Germinal center (tissue), 1 donor: ENCODE measurements around the gene KMT5C.

Experiments
- DNase-seq: peaks from one replicate; pipeline ENCODE4 v3.0.0; 2012; ENCODE audit warnings: mixed read lengths, low spot score

Gene KMT5C

GRCh38 chr19:55347442-55348009, 7.8 kb downstream of the KMT5C start:
- DNase-seq = no peak

GRCh38 chr19:55348317-55349034, 8.8 kb downstream of the KMT5C start:
- DNase-seq = no peak

- no peak for DNase-seq
Measured at GRCh38 chr19:55350620-55351315, 11.1 kb downstream of the KMT5C start.

GRCh38 chr19:55352040-55352439, 12.4 kb downstream of the KMT5C start:
- no peak for DNase-seq

GRCh38 chr19:55352549-55353145, 13.0 kb downstream of the KMT5C start:
- no peak for DNase-seq

- DNase-seq = no peak
Measured at GRCh38 chr19:55353356-55353802, 13.7 kb downstream of the KMT5C start.

- peak; percentile 87 for DNase-seq
Measured at GRCh38 chr19:55353803-55354697, 14.4 kb downstream of the KMT5C start.

- DNase-seq = no peak
Measured at GRCh38 chr19:55354698-55355212, 15.1 kb downstream of the KMT5C start, which contains the start of gene COX6B2. Gene COX6B2 (minus strand): TSS chr19:55354719. CDS start chr19:55354521, 198 bp downstream.

GRCh38 chr19:55355213-55355821, 15.6 kb downstream of the KMT5C start:
- DNase-seq = no peak

- no peak for DNase-seq
Measured at GRCh38 chr19:55358493-55358892, 18.8 kb downstream of the KMT5C start.

GRCh38 chr19:55358943-55359908, 19.6 kb downstream of the KMT5C start:
- DNase-seq = no peak

GRCh38 chr19:55360902-55361301, 21.2 kb downstream of the KMT5C start:
- DNase-seq = no peak

GRCh38 chr19:55362174-55362989, 22.7 kb downstream of the KMT5C start:
- DNase-seq = no peak

GRCh38 chr19:55362990-55363716, 23.5 kb downstream of the KMT5C start, which contains the start of gene GARIN5B:
Gene GARIN5B (minus strand): TSS chr19:55363260. CDS start chr19:55363066, 194 bp downstream.
- no peak for DNase-seq

- DNase-seq = no peak
Measured at GRCh38 chr19:55365245-55365644, 25.6 kb downstream of the KMT5C start.

GRCh38 chr19:55365964-55366363, 26.3 kb downstream of the KMT5C start:
- DNase-seq = no peak

GRCh38 chr19:55366790-55367189, 27.1 kb downstream of the KMT5C start:
- no peak for DNase-seq

- DNase-seq = no peak
Measured at GRCh38 chr19:55368106-55368505, 28.4 kb downstream of the KMT5C start.
